SKM-1 treated with dmso at 0.1 percent for 144 hours (cell line): ENCODE data around the gene PROK1.

ENCODE experiments used
- DNase-seq: peaks from one replicate; lab custom pipeline; 2025; ENCODE audit not compliant: unreplicated experiment; lab: John Stamatoyannopoulos, UW

The PROK1 gene

GRCh38 chr1:110464340-110464739 is 13.4 kb downstream of the PROK1 start:
- DNase-seq, result no peak

DNA sequence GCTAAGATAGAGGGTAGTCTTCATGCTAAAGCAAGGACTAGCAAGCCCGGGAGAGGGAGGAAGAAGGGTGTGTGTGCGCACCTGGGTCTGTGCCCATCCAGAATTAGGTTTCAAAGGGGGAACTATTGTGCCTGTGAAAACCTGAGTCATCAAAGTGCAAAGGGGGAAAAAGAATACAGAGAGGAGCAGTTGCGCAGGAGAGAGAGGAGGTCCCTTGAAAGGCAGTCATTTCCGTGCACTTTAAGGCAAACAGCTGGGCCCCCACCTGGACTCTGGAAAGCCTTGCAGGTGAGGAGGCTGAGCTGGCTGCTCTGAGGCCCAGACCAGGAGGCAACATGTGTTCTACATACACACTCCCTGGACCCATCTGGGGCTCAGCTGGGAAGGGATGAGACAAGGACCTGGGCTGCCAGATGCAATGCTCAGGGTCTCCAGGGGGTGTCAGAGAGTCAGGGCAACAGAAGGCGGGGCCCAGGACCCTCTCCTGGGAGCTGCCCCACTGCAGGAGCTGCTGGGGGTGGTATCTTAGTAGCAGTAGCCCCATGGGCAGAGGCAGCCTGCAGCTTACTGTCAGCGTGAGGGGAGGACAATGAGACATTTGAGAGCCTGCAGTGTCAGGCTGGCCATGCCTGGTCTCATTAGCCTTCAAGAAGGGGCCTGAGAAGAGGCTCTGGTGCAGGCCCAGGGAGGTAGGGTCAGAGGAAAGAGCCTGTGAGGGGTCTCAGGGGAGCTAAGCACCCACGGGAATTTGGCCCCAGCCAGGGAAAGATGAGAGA is 14.3 kb downstream of the PROK1 start:
- no peak for DNase-seq

DNA sequence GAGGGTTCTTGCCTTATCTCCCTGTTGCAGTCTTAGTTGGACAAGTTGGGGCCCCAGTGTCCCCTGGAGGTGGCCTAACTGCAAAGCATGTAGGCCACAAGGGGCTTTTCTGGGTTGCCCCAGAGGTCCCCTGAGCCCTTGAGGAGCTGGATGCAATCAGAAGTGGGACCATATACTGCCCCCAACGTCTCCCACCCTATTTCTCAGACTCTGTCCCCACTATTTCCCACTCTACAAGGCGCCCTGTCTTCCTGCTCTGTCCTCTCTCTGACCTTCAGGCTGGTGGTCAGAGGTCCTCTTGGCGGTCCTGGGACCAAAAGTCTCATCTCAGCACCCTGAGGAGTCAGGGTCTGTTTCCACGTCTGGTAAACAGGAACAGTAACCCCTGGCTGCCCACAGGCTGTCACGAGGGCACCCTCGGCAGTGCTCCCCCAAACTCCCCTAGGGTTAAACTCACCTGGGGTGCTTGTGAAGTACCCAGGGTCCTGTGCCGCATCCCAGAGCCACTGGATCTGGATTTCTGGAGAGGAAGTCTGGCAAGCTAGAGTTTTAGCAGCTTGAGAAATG is 14.9 kb downstream of the PROK1 start:
- no peak for DNase-seq

- no peak for DNase-seq
Observed at GRCh38 chr1:110466646-110467280, 15.8 kb downstream of the PROK1 start.

DNA sequence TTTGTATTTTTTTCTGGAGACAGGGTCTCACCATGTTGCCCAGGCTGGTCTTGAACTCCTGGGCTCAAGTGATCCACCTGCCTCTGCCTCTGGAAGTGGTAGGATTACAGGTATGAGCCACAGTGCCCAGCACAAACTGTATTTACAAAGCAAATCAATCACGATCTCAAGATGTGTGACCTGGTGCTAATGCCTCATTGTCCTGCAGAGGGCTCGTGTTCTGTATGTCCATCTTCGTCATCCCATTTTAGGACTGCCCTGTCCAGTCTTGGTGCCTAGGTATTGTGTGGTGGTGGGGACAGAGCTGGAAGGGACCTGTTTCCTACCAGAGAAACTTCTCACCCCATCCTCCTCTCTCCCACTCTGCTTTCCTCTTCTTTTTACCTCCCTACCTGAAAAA is 20.2 kb downstream of the PROK1 start:
- DNase-seq, result no peak

GRCh38 chr1:110472546-110472945 is 21.6 kb downstream of the PROK1 start:
- no peak for DNase-seq

DNA sequence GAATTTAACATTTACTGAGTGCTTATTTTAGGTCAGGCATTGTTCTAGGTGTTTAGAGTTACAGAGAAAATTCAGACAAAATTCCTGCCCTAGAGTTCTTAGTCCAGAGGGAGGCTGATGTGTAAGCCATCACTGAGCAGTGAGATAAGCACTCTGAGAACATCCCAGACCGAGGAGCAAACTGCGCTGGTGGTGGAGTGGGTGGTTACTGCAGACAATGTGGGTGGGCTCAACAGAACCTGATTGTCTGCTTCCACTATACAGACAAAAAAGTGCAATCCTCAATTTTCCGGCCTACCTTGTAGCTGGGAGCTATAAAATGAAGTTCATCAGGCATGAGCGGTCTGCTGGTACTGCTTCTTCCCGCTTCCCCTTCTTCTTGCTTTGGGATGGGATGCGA is 23.5 kb downstream of the PROK1 start:
- DNase-seq, result no peak

DNA sequence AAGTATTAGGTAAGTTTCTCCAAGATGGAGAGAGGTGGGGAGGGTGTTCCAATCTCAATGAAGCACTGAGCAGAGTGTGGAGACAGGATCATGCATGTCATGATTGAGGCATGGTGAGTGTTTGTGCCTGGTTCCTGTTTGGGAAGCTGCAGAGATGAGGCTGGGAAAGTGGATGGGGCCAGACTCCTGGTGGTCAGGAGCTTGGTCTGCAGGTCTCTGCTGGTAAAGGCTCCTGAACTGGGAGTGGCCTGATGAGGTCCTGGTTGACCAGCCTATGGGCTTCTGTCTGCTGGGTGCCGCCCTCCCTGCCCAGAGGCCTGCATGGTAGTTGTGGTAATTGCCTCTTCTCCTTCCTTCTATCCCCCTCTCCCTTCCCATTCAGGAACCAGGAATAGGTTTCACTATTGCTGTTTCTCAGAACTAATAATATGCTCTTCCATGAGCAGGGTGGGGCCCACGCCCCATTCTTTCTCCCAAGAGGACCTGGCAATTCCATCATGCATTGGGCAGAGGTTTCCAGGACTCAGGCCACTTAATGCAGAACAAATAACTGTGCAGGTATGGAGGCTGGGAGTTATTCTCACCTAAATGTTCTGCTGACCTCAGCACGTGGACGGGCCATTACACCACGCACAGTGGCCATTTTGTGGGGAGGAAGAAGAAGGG is 24.5 kb downstream of the PROK1 start:
- no peak for DNase-seq

DNA sequence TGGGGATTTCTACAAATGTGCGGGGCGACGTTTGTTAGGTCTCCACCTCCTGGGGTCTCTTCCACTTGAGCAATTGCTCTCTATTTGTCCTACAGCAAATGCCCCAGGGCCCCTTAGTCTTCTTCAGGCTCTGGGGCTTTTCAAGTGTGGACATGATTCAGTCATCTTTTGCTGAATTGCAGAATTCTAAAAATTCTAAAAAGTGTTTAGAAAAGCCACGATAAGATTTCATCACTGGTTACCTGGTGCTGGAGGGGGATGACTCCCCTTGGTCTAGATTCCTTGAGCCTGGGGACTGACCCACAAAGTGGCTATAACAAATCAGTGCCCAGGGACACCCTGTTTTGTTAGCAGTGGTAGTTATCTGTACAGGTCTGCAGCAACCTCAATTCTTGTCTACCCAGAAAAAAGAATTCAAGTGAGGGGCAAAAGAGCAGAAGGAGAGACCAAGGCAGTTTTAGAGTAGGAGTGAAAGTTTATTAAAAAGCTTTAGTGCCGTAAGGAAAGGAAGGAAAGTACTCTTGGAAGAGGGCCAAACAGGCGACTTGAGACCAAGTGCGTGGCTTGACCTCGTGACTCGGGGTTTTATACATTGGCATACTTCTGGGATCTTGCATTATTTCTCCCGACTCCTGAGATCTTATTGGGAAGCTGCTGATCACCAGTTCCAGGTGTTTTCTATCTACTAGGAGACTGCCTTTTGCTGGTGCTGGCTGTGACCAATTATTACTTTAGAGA is 25.2 kb downstream of the PROK1 start:
- DNase-seq, result no peak

DNA sequence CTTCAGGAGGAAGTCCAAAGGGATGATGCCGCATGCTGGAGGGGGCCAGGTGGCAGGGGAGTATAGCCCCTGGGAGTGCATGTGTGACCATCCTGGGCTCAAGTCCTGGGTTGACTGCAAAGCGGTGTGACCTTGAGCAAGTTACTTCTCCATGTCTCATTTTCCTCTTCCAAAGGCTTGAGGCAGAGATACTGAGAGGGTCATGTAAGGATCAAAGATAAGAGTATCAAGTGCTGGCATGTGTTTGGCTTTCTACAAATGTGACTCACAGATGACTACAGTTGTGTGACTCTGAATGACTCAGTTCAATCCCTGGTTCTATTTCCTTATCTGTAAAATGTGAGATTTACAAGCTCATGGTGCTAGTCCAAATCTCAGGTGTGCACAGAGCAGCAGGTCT is 26.1 kb downstream of the PROK1 start:
- no peak for DNase-seq

DNA sequence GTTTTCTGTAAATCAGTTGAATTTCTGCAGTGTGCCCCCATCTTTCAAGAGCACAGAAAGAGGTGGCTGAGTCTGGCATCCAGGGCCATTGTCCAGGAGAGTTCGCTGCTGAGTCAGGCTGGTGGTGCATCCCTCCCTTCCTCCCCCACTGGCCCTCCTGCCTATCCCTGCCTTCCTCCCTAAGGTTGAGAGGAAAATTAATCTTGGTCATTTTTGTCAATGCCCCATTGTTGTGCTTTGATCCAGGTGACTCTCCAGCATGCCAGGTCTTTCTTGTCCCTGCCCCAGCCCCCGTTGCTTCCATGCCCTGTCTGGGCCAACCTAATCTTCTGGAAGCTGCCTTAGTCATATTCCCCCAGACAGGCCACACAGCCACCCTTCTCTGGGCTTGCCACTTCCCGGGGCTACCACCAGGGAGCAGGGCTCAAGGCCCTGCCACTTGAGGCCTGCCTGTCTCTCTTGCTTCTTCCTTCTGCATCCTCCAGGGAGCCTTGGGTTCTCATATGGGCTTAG is 26.6 kb downstream of the PROK1 start:
- no peak for DNase-seq

- no peak for DNase-seq
Observed at GRCh38 chr1:110477967-110478640, 27.2 kb downstream of the PROK1 start.

GRCh38 chr1:110478886-110479285 is 27.9 kb downstream of the PROK1 start:
- no peak for DNase-seq

GRCh38 chr1:110480356-110481096 is 29.6 kb downstream of the PROK1 start:
- DNase-seq, result no peak

DNA sequence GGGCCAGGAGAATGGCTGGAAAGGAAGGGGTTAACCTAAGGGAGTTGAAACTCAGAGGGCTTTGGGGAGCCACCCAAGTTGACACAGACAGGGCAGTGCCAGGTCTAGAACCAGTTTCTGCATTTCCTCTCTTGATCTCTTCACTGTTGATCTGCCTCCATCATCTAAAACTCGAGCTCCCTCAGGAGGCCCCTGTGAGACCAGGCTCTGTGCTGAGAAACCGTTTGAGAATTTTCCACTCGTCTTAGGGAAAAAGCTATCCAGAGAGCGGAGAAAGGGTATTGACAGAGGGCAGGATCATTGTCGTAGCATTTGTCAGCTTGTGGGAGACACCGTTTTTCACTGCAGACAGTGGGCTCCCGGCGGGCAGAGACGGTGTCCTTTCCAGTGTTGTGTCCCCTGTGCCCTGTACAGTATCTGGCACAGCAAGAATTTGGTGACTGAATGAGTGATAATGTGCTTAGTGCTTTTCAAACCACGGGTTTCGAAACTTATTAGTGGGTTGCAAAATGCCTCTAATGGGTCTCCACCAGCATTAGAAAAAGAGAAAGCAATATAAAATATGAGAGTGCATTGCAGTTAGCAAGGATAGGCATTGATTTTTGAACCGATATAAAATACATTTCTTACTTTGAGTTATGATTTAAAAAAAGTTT is 31.1 kb downstream of the PROK1 start:
- no peak for DNase-seq

GRCh38 chr1:110482662-110483307 is 31.8 kb downstream of the PROK1 start:
- DNase-seq, result no peak

GRCh38 chr1:110483308-110483685 is 32.3 kb downstream of the PROK1 start:
- no peak for DNase-seq

DNA sequence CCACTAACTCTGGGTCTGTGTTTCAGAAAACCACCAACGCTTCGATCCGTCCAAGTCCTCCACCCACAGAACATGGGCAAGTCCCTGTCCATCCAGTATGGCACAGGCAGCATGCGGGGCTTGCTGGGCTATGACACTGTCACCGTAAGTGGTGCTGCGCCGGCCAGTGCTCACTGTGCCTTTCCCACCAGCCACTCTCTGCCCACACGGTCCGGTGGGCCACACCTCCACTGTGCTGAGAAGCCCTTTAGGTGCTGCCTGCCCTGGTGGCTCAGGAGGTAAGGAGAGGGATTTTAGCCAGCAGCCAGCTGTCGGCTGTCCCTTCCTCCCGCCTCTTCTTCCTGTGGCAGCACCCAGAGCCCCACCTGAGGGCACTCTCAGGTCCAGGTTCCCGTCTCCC is 33.9 kb downstream of the PROK1 start:
- DNase-seq, result no peak

DNA sequence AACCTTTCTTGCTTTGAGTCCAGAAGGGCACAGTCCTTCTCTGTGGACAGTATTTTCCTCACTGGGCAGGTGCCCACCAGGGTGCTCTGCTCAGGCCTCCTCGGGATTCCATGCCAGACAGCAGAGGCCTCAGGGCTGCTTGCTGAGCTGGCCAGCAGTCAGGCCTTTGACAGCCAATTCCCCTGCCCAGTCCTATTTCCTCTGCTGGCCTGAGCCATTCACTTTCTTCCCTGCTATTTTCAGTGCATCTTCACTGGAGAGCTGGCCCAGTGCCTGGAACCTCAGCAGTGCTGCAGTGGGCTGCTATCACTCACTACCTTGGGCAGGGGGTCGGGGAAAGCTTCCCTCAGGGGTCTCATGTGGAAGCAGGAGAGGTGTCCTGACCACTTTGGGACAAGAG is 34.8 kb downstream of the PROK1 start:
- DNase-seq, result no peak
